OCI-M2 (cell line): Measurements from ENCODE around the gene CWF19L1.
A peak's percentile ranks its signal among the peaks of the same experiment; 100 is the strongest.
"Not testable (repeated sequence)": the region's sequence is repeated elsewhere in the genome, so short reads cannot be mapped to it uniquely, and the experiment has no call there.

ENCODE experiments used
- DNase-seq: peaks from one replicate; lab custom pipeline; 2025; ENCODE audit not compliant: unreplicated experiment; lab: John Stamatoyannopoulos, UW

CWF19L1 gene

DNA sequence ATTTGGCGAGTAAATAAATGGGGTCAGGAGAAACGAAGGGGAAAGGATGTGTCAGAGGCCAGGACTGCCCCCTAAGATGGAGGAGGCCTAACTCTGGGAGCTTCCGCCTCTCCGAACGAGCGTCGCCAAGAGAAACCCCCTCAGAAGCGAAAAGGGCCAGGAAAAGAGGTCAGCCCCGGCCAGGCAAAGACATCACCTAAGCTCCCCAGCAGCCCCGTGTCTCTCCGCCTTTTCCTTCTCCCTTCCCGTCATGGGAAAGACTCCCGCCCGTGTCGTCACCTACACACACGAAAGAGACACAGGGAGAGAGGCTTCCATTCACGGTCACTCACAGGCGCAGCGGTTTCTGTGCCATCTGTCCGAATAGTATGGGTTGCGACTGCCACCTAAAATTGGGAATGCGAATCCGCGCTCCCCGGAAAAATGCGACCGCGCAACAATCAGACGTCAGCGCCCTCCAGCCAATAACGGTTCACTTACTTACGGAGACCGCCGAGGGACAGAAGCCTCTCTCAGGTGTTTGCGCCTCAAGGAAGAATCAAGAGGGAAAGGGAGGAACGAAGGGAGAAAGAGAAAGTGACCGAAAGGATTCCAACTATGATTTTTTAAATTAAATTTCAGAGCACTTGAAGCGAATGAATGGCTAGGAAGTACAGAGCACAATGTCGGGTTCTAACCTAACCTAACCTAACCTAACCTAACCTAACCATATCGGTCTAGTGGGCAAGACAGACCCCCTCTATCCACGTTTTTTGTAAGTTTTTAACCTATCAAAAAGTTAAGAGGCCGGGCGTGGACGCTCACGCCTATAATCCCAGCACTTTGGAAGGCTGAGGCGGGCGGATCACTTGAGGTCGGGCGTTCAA, at the start of gene CWF19L1:
Gene CWF19L1 (minus strand): TSS at position 400 of the 866 bp plus-strand sequence. CDS start 45 bp downstream, at position 355.
- DNase-seq, result peak; percentile 11

DNA sequence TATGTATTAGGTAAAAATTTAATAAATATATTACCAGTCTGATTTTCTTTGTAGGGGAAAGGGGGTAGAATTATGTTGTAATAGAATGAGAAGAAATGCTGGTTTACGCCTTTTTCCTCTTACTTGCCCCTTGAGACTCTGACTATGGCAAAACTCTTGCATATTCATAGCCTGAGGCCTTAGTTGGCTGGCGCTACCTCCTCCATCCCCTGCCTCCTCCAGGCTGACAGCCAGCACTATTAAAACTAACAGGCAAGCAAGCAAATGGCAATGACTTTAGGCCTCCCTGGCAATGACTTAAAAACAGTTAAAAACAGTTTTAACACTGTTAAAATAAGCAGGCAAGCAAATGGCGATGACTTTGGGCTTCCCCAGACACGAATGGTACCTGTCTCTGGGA, 48.2 kb upstream of the CWF19L1 start:
- DNase-seq, result no peak

DNA sequence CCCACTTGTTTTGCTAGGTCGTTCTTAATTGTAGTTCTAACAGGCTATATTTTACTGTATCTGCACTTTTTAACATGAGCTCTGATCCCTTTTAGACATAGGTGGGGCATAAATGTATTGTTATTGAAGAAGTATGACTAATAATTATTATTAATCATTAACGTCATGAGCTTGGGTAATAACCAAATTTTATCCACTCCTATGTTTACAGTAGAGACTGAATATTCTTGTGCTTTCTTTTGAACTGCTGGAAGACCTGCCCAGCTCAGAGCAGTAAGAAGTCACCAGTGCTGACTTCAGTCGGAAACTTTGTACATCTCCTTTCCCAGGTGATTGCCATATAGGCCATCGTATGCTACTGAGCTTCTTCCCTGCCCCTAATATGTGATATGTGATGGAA, 43.9 kb upstream of the CWF19L1 start:
- no peak for DNase-seq

DNA sequence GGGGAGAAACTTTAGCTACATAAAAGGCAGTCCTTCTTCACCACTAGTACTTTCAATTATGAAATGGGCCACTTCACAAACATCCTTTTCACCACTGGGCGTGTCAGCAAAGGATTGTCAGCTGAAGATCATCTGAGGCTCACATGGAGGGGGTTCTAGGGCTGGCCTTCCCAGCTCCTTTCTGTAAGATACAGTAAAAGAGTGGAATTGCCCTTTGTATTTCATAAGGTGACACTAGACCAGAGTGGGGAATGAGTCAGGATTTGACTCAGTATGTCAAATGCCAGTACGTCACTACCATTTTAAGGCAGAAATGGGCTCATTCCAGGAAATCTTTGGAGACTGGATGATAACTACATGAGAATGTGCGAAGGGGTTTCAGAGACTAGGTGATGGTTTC, 40.2 kb upstream of the CWF19L1 start:
- no peak for DNase-seq

DNA sequence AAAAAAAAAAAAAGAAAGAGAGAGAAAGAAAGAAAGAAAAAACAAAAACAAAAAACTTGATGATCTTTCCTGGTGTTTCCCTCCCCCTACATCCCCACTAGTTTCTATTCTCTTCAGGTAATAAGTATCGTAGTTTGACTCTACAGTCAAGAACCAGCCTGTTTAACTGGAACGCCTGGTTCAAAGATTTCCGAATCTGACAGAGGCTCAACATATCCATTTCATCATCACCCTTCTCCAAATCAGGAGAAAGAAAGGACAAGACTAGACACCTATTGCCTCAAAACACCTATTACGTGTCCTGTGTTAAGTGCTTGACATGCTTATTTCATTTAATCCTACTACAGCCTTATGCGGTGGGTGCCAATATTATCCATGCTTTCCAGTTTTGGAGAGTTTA, 39.4 kb upstream of the CWF19L1 start:
- no peak for DNase-seq

DNA sequence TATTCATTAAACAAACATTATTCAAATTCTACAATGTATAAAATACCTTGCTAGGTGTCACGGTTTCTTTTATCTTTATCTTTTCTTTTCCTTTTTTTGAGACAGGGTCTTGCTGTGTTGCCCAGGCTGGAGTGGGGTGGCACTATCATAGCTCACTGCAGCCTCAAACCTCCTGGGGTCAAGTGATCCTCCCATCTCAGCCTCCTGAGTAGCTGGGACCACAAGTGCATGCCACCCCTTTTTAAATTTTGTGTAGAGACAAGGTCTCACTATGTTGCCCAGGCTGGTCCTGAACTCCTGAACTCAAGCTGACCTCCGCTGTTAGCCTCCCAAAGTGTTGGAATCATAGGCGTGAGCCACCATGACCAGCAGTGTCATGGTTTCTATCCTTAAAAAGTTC, 37.0 kb upstream of the CWF19L1 start:
- DNase-seq, result no peak

DNA sequence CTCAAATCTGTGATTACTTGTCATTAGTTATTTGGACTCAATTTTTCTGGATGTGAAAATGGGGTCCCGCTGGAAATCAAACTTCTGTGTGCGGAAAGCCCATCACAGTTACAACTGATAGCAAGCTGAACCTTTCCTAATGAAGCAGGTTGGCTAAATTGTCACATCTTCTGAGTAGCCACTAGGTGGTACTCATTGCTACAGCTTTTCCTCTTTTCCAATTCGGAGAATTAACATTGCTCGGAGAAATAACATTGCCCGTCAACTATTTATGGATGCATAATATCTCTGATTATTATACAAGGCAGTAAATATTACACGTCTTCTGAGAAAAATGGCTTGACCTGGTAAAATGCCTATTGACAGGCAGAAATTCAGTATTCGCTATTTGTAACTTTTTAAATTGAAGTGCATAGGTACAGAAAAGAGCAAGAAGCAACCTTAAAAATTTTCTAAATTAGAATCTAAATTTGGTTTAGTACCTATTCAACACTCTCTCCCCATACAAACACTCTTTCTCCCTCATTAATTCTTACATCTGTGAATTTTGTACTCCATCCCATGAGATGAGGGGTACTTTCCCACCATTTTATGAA, 36.4 kb upstream of the CWF19L1 start:
- no peak for DNase-seq

DNA sequence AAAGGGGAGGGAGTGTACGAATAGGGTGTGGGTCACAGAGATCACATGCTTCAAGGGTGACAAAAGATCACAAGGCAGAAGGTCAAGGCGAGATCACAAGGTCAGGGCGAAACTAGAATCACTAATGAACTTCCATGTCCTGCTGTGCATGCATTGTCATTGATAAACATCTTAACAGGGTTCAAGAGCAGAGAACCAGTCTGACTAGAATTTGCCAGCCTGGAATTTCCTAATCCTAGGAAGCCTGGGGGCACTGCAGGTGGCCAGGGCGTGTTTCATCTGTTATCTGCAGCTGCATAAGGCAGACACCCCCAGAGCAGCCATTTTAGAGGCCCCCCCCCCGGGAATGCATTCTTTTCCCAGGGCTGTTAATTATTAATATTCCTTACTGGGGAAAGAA, 33.7 kb upstream of the CWF19L1 start:
- not testable (repeated sequence) for DNase-seq

DNA sequence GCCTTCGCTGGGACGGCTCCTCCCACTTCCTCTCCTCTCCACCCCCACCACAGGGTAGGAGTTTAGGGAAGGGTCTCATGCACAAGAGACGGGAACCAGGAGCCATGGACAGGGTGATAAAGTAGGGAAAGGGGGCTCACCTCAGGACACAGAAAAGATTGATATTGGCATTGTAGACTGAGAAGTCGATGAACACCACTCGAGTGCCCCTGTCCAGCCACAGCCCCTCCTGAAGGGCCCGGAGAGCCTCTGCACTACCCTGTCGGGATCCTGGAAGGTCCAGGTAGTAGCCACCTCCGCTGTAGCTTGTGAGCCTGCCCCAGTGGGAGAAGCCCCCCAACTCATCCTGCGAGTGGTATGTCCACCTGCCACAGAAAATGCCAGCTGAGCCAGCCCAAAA, 29.8 kb upstream of the CWF19L1 start:
- DNase-seq, result no peak

DNA sequence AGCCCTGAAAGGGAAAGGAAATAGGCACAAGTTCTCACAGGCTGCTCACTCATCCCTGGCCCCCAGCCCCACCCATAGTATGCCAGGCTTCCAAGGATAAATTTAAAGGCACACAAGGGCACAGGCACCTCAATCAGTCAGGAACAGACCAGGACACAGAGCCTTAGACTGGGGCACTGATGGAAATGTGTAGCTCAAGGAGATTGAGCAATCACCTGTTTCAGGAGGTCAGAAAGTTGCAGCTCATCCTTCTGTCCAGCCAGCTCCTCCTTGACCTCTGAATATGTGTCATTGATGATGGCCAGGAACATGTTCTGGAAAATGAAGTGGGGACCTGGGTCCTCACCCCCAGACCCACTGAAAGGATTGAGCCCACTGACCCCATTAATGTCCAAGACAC, 25.6 kb upstream of the CWF19L1 start:
- no peak for DNase-seq

DNA sequence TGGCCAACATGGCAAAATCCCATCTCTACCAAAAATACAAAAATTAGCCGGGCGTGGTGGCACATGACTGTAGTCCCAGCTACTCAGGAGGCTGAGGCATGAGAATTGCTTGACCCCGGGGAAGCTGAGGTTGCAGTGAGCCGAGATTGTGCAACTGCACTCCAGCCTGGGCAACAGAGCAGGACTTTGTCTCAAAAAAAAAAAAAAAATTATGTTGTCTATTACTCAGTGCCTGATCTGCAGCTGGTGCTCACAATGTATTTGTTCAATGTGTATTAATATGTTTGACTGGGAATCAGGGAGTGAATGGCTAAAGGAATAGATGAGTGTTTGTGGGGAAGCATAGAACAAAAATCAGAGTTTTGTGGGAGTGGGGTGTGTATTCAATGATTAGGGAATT, 24.9 kb upstream of the CWF19L1 start:
- DNase-seq, result not testable (repeated sequence)

DNA sequence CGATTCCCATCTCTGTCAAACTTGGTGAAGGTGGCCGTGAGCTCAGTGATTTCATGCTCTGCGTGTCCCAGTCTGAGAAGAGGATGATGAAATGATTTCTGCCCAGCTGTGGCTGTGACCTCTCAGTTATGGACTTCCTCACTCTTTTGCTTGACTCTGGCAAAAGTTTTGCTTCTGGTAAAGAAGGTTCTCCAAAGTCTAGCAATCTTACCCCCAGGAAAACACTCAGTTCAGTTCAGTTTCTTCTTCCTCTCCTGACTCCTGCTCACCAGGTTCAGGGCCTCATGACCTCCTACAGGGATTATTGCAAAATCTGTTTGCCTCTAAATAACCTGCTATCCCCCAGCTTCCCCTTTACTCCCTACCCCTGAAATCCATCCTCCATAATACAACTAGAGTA, 23.9 kb upstream of the CWF19L1 start:
- no peak for DNase-seq

DNA sequence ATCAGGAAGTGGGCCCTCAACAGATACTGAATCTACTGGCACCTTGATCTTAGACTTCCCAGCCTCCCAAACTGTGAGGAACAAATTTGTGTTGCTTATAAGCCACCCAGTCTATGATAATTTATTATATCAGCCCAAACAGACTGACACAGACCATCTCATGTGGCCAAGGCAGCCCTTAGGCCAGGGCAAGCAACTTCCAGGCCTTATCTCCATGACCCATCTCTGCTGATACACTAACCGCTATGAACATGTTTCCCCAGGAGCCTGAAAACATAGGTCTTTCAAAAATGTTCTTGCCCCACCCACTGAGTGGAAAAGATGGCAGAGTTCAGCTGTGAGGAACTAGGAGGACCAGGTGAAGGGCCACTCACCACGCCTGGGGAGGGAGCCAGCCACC, 22.2 kb upstream of the CWF19L1 start:
- DNase-seq, result no peak

DNA sequence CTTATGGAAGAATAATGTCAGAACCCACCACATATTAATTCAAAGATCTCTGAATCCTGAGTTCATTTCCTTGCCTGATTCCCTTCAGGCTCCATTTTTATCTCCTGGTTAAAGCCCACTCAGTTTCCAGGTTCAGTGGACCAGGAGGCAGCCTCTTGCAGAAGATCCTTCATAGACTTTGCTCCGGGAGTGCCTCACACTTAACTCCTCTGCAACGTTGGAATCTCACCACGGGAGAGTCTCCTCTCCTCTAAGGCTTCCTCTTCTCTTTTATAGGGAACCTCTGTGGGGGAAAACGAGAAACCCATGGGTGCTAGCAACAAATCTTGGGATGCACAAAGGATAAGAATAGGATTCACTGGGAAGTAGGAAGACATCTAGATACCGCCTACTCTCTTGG, 20.8 kb upstream of the CWF19L1 start:
- no peak for DNase-seq

DNA sequence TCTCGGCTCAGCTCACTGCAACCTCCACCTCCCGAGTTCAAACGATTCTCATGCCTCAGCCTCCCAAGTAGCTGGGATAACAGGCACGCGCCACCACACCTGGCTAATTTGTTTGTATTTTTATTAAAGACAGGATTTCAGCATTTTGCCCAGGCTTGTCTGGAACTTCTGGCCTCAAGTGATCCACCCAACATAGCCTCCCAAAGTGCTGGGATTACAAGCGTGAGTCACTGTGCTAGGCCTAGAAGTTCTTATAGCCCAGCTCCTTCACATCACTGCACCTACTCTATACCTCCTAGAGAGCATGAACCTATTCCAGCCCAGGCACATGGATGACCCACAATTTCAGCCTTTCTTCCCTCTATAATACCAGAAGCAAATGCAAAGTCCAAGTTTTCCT, 20.3 kb upstream of the CWF19L1 start:
- no peak for DNase-seq

DNA sequence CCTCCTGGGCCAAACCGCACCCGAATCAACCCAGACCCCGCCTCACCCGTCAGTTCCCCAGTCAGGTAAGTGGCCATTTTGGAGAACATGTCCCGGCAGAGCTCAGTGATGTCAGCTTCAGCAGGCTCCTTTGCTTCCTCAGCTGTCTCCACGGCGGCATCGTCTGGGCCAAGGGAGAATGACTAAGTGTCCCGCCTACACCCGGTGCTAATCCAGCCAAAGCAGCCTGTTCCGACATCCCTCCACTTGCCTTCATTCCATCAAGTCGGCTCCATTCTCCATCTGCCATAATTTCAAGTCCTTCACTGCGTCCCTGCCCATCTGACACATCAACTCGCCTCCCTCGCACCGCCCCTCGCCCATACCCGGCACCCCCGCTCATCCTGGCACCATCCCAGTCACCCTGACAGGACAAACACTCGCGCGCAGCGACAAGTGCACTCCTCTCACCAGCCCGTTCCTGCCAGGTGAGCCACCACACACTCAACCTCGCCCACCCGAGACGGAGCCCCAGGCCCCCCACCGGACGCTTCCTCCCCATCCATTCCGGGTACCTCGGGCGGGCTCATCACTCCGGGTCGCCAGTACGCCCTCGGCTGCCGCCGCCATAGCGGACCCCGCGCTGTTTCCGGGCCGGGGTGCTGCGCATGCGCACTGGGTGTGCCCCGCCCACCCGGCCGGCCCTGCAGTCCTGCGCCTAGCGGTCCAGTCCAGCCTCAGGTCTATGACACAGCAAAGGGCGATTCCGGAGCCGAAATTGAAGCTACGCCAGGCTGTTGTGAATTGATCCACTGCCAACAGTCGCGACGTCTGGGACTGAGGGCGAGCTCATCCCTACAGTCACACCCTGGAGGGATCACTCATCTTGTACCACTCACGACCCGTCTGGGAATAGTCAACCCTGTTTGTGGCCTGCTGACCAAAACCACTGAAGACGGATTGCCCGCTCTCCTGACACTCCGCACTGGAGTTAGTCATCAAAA, 18.9 kb upstream of the CWF19L1 start, which contains the start of gene BLOC1S2:
Gene BLOC1S2 (minus strand): TSS at position 630 of the 983 bp plus-strand sequence. CDS start 21 bp downstream, at position 609.
- peak; percentile 74 for DNase-seq

DNA sequence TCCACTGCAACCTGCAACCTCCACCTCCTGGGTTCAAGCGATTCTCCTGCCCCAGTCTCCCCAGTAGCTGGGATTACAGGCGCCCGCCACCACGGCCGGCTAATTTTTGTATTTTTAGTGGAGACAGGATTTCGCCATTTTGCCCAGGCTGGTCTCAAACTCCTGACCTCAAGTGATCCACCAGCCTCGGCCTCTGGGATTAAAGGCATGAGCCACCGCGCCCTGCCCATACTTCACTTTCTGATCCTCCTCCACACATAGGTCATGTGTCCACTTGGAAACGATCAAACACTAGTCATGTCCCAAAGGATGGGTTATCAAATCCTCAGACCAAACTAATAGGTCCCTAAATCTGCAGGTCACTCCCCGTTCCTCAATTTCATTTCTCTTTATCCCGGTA, 17.9 kb upstream of the CWF19L1 start:
- DNase-seq, result not testable (repeated sequence)

DNA sequence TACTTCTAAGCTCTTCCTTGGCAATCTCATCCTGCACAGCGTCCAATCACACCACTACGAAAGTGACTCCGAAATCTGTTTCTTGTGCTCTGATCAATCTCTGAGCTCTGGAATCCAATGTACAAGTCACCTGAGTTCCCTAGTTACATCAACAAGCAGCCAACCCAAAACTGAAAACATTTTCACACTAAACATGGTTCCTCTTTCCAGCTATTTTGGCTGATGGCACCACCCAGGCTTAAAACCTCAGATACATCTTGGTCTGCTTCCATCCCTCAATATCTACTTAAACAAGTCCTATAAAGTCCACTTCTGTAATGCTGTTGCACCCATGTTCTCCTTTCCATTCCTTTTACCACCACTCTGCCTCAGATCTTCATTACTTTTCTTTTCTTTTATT, 15.5 kb upstream of the CWF19L1 start:
- DNase-seq, result no peak

DNA sequence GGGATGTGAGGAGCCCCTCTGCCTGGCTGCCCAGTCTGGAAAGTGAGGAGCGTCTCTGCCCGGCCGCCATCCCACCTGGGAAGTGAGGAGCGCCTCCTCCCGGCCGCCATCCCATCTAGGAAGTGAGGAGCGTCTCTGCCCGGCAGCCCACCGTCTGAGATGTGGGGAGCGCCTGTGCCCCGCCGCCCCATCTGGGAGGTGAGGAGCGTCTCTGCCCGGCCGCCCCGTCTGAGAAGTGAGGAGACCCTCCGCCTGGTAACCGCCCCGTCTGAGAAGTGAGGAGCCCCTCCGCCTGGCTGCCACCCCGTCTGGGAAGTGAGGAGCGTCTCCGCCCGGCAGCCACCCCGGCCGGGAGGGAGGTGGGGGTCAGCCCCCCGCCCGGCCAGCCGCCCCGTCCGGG, 9.5 kb upstream of the CWF19L1 start:
- DNase-seq, result not testable (repeated sequence)

DNA sequence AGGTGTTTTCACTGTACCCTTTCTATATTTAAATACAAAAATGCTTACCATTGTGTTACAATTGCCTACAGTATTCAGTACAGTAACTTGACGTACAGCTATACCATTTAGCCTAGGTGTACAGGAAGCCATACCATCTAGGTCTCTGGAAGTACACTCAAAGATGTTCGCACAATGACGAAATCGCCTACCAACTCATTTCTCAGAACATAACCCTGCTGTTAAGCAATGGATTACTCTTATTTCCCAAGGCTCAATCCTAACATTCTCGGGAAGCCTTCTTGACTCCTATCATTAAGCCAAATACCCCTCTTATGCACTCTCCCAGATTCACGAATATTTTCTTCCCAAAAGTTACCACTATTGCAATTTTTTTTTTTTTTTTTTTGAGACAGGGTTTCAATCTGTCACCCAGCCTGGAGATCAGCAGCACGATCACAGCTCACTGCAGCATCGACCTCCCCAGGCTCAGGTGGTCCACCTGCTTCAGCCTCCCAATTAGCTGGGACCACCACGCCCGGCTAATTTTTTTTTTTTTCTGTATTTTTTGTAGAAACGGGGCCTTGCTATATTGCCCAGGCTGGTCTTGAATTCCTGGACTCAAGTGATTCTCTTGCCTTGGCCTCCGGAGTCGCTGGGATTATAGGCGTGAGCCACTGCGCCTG, 1.5 kb downstream of the CWF19L1 start:
- DNase-seq, result no peak

DNA sequence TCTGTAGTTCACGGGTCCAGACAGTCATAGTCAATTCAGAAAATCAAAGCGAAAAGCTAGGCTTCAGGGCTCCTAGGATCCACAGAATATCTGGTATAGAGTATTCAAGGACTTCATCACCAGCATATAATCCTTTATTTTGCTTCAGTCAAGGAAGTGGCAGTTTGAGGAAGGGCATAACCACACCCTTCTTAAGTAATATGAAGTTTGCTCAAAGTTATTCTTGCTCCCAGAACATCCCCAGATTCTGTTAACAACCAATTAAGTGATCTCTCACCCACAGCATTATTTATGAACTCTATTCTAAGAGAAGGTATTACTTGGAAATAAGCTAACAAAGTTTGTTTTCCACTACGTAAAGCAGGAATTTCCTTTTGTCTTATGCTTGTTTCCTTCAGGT, 13.2 kb downstream of the CWF19L1 start:
- no peak for DNase-seq
